ENCODE data around the gene NBAS. TPM values are rescaled to one million over a fixed set of nuclear protein-coding genes. Genes with fewer than 3 reads are reported as not detected.

Gene NBAS
- total RNA-seq, 1 experiment from 2014 or later, result 46.4 TPM

GRCh38 chr2:15284614-15285013, 276.5 kb downstream of the NBAS start:
- intact Hi-C loops (cut with micrococcal nuclease), result no loop called here
- H3K4me3 Mint-ChIP-seq (ENCODE audit: unreplicated experiment), result no peak overlapping the region
- DNase-seq (ENCODE audit: unreplicated experiment), result no peak
- ChIA-PET CTCF (interaction anchor here (0.7 kb wide), 1 partner anchor 81 kb away, joined by 4 read pairs; no protein-coding TSS in a partner anchor), POLR2A (no interaction called here)
- no peak overlapping the region for H3K27ac Mint-ChIP-seq (ENCODE audit: low read depth, unreplicated experiment)
- peaks cover 13% of the 10 kb centered on the region for H3K36me3 Mint-ChIP-seq (ENCODE audit: insufficient read depth, unreplicated experiment)
- H3K9me3 Mint-ChIP-seq (ENCODE audit: unreplicated experiment), result no peaks in the 10 kb centered on the region
- TF ChIP-seq CTCF (IDR thresholded peaks at IDR 0.05; ENCODE audit: unreplicated experiment), result no peak
- H3K27me3 Mint-ChIP-seq (ENCODE audit: insufficient read depth, unreplicated experiment), result no peaks in the 10 kb centered on the region
- no peaks in the 10 kb centered on the region for H3K4me1 Mint-ChIP-seq (ENCODE audit: insufficient read depth, unreplicated experiment)
- BruUV-seq (replicated peaks), result no TSS peak

GRCh38 chr2:15281681-15282080, 279.5 kb downstream of the NBAS start:
- Mint-ChIP-seq H3K4me1 (ENCODE audit: insufficient read depth, unreplicated experiment) (peaks cover 6% of the 10 kb centered on the region), H3K27ac (ENCODE audit: low read depth, unreplicated experiment) (no peak overlapping the region), H3K9me3 (ENCODE audit: unreplicated experiment) (no peaks in the 10 kb centered on the region), H3K36me3 (ENCODE audit: insufficient read depth, unreplicated experiment) (peaks cover 21% of the 10 kb centered on the region), H3K27me3 (ENCODE audit: insufficient read depth, unreplicated experiment) (no peaks in the 10 kb centered on the region), H3K4me3 (ENCODE audit: unreplicated experiment) (no peak overlapping the region)
- DNase-seq (ENCODE audit: unreplicated experiment), result no peak
- BruUV-seq (replicated peaks), result no TSS peak
- ChIA-PET CTCF (interaction anchor here (0.8 kb wide), 1 partner anchor 67 kb away, joined by 3 read pairs; no protein-coding TSS in a partner anchor), POLR2A (no interaction called here)
- intact Hi-C loops (cut with micrococcal nuclease), result no loop called here
- TF ChIP-seq CTCF (IDR thresholded peaks at IDR 0.05; ENCODE audit: unreplicated experiment), result no peak

- H3K4me3 Mint-ChIP-seq (ENCODE audit: unreplicated experiment), result no peak overlapping the region
- intact Hi-C loops (cut with micrococcal nuclease), result no loop called here
- no peaks in the 10 kb centered on the region for H3K9me3 Mint-ChIP-seq (ENCODE audit: unreplicated experiment)
- no peak for DNase-seq (ENCODE audit: unreplicated experiment)
- ChIA-PET CTCF (interaction anchor here (0.7 kb wide), 1 partner anchor 44 kb away, joined by 4 read pairs; no protein-coding TSS in a partner anchor), POLR2A (no interaction called here)
- H3K27me3 Mint-ChIP-seq (ENCODE audit: insufficient read depth, unreplicated experiment), result no peaks in the 10 kb centered on the region
- peaks cover 6% of the 10 kb centered on the region for H3K4me1 Mint-ChIP-seq (ENCODE audit: insufficient read depth, unreplicated experiment)
- no peak for TF ChIP-seq CTCF (IDR thresholded peaks at IDR 0.05; ENCODE audit: unreplicated experiment)
- BruUV-seq (replicated peaks), result no TSS peak
- H3K27ac Mint-ChIP-seq (ENCODE audit: low read depth, unreplicated experiment), result no peak overlapping the region
- H3K36me3 Mint-ChIP-seq (ENCODE audit: insufficient read depth, unreplicated experiment), result peaks cover 39% of the 10 kb centered on the region
These were observed 281.8 kb downstream of the NBAS start for GRCh38 chr2:15279201-15279876.

GRCh38 chr2:15278296-15278695, 282.8 kb downstream of the NBAS start:
- no peaks in the 10 kb centered on the region for H3K9me3 Mint-ChIP-seq (ENCODE audit: unreplicated experiment)
- peaks cover 49% of the 10 kb centered on the region for H3K36me3 Mint-ChIP-seq (ENCODE audit: insufficient read depth, unreplicated experiment)
- ChIA-PET POLR2A (no interaction called here), CTCF (no interaction called here)
- no peak for DNase-seq (ENCODE audit: unreplicated experiment)
- TF ChIP-seq CTCF (IDR thresholded peaks at IDR 0.05; ENCODE audit: unreplicated experiment), result no peak
- no peak overlapping the region for H3K4me3 Mint-ChIP-seq (ENCODE audit: unreplicated experiment)
- no TSS peak for BruUV-seq (replicated peaks)
- peaks cover 6% of the 10 kb centered on the region for H3K4me1 Mint-ChIP-seq (ENCODE audit: insufficient read depth, unreplicated experiment)
- H3K27me3 Mint-ChIP-seq (ENCODE audit: insufficient read depth, unreplicated experiment), result no peaks in the 10 kb centered on the region
- no peak overlapping the region for H3K27ac Mint-ChIP-seq (ENCODE audit: low read depth, unreplicated experiment)
- intact Hi-C loops (cut with micrococcal nuclease), result no loop called here

Measured in MCF 10A (cell line).